Left renal pelvis (tissue), 4 donors: ENCODE results near the gene ABCG4. TPM values are rescaled to one million over a fixed set of nuclear protein-coding genes. Genes with fewer than 3 reads are reported as not detected.
"Not testable (repeated sequence)": the region's sequence is repeated elsewhere in the genome, so short reads cannot be mapped to it uniquely, and the experiment has no call there.

Source experiments
- DNase-seq, 4 donors: peaks; one replicate each; pipeline ENCODE4 v3.0.0-alpha.2; 2013; ENCODE audit warnings: low read depth in 4 of 4, low spot score in 3 of 4
- polyA plus RNA-seq, 4 donors: library from polyadenylated mRNA; unstranded; fragments of 120-200 nt; gene quantifications; one replicate each; pipeline ENCODE4 v1.2.1, GENCODE V29; 2013; ENCODE audit not compliant: insufficient read length in 4 of 4

Gene ABCG4
- polyA plus RNA-seq = 1 to 10 TPM in 2 of 4 donors, under 1 TPM in 2; 0.63 to 1.2 (median 0.88) TPM

DNA sequence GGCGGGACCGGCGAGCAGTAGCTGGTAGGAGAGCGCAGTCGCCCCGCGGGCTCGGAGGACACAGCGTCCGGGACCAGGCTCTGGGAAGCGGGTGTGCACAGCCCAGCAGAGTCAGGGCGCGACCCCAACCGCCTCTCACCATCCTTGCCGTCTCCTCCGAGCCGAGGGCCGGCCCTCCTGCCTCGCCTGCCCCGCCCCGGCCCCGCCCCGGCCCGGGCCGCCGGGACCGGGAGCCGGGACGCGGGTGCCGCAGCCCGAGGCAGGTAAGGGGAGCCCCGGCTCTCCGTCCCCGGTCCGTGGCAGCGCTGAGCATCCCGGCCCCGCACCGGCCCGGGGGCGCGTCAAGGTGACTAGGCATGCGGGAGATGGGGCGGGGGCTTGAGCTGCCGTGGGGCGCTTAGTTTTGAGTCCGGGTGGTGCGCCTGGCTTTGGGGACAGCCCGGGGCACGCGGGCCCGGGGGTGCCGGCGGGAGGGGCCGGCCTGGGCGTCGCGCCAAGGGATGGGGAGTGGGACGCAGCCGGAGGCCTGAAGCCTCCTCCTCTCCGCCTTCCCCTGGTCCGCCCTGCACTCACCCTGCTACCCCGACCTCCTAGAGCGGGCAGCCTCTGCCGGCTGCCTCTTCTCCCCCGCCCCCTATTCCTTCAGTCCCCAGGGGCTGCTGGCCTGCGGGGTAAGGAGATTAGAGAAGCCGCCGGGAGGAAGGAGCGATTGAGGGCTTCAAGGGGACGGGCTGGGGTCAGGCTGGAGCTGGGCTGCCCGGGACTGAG is at the start of gene ABCG4:
ABCG4 (plus strand) TSS at position 35 of the 768 bp plus-strand sequence. CDS start 914 bp downstream, outside the sequence.
- DNase-seq = no peak

DNA sequence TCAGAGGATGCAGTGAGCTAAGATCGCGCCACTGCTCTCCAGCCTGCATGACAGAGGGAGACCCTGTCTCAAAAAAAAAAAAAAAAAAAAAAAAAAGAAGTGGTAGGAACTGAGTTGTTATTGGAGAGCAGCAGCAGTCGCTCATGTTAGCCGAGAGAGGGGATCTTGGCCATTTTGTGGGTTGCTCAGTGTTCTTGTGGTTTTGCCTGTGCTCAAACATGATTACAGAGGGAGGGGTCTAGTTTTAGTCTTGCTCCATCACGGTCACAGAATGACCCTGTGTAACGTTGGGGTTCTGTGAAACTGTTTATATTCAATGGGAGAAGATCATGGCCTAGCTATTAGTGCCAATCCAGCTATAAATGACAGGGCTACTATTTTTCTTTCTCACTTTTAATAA is 49.1 kb upstream of the ABCG4 start:
- no peak for DNase-seq

DNA sequence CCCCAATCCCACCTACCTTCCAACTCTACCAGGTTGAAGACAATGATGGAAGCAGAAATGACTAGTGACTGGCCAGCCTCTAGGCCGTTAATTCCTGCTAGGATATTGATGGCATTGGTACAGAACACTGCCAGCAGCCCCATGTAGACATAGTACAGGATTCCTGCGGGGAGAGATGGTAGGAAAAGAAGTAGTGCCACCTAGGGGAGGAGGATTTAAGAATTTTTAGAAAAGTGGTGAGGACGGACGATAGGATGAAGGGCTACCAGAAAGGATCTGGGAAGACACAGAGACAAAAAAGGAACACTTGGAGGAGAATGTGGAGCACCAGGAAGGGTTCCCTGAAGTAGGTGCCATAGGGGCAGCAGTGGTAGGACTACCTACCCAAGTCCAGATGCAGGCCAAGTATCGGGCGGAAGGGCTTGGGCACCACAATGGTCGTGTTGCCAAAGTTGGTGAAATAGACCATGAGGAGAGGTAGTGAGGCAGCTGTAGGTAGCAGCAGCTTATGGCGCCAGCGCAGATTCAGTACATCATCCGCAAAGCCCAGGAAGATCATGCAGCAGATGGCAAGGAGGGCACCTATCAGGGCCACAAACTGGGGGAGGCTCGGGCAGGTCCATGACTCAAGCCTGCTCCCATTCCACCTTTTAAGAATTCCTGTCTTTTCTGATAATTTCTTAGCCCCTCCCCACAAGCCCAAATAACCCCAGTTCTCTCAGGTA is 48.4 kb upstream of the ABCG4 start:
- DNase-seq = no peak

DNA sequence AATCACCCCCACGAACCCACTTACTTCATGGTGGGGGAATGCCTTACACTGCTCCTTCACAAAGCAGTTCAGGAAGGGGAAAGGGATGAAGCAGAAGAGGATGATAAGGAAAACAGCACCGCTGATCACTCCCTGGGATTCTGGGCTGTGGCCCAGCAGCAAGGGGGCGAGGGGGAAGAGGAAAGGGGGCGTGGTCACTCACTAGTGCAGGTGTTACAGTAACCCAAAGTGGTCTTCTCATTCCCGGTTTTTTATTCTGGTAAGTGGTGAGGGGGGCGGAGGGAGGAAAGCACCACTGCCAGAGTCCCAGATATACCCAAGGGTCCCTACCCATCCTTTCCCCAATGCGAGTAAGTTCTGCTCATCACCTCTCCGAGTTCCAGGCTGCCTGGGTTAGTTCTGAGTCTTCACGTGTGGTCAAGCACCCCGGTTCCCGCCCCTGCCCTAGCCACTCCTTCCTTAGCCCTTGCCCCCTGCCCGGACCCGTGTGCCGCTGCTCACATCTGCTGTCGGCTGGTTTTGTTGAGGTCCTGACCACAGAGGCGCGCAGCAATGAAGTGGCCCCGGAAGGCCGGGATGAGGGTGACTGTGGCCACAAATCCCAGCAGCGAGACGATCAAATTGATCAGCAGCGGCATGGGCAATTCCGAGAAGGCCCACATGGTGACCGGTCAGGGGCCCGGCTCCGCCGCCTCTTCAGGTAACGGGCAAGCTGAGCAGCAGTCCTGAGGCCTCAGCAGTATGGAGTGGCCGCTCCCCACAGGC is 47.7 kb upstream of the ABCG4 start:
- no peak for DNase-seq

DNA sequence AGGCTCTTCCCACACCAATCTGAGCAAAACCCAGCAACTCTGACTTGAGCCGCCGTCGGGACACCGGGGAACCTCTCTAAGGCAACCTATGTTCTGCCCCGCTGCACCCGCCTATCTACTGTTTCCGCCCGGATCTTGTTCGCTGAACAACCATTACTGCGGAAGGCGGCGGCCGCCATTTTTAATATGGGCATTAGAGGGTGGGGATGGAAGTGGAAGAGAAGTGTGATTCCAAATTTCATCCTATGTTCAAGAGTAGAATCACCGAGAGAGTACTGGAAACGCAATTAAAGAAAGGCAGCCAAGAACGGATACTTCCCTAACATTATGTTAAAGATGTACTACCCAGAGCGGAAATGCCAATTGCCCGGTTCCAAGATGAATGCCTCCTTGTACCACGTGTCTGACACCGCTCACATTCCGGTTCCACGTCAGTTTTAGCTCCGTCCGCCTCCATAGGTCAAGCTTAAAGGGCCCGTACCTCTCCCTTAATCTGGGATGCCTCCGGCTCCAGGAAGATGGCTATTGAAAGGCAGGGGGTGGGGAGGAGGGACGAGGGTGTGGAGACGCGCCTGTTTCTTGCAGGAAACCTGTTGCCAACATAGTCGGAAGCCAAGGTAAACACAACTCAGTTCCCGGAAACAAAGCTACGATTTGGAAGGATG is 47.0 kb upstream of the ABCG4 start, which contains the start of gene DPAGT1:
DPAGT1 (minus strand) TSS at position 95 of the 665 bp plus-strand sequence. CDS start 198 bp downstream, outside the sequence.
- DNase-seq = peak; percentile 88 to 93 (median 92)

DNA sequence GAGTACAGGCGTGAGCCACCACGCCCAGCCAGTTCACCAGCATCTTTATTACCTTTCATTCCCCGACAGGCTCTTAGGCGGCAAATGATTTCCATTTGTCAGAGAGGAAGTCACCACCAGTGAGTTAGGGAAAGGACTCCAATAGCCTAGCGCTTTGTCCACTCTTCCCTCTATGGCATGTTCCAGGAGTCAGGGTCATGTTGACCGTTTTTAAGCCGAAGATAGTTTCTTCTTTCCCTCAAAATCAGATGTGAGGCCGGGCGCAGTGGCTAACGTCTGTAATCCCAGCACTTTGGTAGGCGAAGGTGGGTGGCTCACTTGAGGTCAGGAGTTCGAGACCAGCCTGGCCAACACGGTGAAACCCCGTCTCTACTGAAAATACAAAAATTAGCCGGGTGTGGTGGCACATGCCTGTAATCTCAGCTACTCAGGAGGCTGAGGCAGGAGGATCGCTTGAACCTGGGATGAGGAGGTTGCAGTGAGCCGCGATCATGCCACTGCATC is 45.6 kb upstream of the ABCG4 start:
- DNase-seq = not testable (repeated sequence)

DNA sequence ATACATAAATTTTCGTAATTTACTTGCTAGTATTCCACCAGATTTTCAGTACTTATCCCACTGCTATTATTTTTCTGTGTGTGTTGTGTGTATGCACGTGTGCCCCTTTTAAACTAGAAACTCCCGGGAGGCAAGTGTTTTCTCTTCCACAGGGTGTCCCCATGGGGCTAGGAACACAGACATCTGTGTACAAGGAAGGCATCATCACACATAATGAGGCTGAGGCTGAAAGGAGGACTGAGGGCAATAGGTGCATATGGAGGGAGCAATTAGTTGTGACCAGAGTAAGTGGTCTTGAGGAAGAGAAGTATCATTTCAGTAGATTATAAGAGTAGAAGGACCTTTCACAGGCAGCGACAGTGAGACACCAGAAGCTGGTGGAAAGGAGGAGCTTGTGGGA is 45.1 kb upstream of the ABCG4 start:
- no peak for DNase-seq

DNA sequence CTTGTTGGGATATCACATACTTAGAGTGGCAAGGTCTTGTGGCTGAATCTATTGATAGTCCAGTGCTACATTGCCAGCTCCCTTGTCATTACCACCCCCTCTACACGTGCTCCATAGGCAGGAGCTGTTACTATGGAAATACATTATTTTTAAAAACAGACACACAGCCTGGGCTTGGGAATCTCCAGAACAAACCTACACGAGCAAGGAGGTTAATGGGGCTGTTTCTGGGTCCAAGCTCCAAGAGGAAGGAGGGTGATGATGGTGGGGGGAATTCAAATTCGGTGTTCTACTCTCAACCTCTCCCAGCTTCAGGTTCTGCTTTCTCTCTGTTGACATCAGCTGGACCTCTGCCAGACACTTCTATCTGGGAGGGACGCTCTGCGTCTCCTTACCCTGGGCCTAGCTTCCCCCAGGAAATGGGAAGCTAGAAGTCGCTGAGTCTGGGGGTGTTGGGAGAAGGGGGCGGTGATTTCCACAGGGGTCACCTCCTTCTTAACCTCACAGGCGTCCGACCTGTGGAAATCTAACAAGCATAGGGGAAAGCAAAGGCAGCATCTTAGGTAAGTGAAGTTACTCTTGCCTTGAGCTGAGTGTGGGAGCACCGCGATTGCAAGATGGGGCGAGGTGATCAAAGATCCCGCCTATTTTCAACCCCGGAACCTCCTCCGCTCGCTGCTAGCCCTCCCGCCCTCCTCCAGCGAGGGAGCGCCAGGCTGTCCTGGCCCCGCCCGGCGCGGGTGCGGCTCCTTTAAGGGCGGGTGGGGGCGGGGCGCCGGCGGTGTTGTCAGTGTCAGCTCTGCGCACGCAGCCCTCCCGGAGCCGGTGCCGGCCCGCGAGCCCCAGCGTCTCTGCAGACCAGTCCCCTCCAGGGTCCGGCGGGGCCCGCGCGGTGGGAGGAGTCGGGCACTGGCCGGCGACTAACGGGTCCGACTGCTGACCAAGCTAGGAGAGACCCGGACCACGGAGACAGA is 42.0 kb upstream of the ABCG4 start, which contains the start of gene C2CD2L:
C2CD2L (plus strand) TSS at position 781 of the 974 bp plus-strand sequence. CDS start 398 bp downstream, outside the sequence.
- peak in 2 of 4 donors; percentile 66 to 75 for DNase-seq

DNA sequence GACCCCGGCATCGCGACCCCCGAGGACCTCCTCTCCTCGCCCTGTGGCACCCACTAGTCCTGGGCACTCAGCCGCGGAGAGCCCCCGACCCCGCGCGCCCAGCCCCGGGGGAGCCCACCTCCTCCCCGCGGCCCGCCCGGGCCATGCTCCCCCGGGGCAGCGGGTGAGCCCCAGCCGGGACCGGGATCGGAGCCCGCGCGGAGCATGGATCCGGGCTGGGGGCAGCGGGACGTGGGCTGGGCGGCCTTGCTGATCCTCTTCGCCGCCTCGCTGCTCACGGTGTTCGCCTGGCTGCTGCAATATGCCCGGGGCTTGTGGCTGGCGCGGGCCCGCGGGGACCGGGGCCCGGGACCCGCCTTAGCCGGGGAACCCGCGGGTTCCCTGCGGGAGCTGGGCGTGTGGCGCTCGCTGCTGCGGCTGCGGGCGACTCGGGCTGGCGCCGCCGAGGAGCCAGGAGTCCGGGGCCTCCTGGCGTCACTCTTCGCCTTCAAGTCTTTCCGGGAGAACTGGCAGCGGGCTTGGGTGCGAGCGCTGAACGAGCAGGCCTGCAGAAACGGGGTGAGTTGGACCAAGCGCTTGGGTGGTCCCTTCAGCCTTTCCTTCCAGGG is 41.2 kb upstream of the ABCG4 start:
- no peak for DNase-seq

DNA sequence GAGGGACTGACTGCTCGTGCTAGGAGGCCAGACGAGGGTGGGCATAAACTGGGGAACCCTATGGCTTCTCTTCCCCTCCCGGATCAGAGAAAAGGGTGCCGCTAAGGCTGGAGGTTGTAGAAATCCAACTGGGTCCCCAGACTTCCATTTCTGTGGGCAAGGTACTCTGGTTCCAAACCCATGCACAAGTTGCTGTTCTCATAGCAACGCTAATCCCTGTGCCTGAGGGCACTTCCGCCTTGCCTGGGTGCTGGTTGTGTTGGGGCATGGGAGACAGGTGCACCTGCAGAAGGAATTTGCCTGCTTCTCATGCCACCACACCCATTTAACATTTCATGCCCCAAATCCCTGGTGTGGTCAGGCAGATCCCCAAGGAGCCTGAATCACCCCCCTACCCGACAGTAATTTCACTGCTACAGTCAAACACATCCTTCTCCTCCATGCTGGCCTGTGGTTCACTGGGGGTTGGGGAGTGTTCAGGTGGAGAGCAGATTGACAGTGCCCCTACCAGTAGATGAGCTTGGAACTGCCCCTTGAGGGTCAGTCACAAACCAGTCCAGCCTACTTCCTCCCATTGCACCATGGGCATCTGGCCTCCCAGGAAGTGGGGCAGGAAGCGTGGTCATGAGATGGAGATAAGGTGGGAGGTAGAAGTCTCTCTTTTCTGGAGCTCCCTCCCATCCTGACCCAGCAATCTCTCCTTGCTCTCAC is 40.6 kb upstream of the ABCG4 start:
- no peak for DNase-seq

DNA sequence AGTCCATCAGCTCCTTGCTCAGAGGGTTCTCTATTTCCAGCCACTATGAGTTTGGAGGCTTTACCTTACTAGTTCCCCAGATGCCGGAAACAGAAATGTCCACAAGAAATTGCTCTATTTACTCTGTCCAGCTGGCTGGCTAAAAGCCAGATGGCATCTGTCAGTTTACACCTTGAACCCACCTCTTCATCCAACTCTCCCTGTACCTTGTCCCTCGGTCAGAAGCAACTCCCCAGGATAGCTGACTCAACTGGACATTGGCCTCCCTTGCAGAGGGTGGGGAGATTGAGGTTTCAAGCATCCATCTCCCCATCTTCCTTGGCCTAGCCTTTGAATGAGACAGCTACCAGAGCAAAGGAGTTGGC is 40.0 kb upstream of the ABCG4 start:
- DNase-seq = no peak

DNA sequence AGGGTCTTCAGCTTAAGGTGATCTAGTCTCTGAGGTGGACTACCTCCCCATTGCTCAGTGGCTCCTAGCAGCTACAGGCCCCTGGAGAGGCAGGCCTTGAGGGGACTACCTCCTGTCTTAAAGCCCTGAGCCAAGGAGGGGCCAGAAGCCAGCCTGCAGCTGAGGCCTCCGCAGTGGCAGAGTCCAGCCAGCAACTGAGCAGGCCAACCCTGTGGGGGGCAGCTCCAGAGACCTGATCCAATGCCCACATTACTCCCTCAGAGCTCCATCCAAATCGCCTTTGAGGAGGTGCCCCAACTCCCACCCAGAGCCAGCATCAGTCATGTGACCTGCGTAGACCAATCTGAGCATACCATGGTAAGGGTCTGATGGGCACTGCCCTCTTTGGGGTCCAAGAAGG is 39.0 kb upstream of the ABCG4 start:
- DNase-seq = no peak

DNA sequence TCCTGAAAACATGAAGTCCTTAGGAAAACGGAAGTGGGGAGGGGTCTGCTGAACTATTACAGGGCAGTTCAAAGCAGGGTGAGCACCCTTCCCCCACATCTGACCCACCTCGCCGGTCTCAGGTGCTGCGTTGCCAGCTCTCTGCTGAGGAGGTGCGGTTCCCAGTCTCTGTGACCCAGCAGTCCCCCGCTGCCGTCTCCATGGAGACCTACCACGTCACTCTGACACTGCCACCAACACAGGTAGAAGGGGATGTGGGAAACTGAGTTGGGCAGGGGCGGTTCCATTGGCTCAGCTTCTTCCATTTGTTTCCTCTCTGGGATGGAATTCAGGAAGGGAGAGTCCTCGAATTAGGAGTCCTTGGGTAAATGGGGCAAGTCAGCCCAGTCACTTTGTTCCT is 38.4 kb upstream of the ABCG4 start:
- DNase-seq = no peak

DNA sequence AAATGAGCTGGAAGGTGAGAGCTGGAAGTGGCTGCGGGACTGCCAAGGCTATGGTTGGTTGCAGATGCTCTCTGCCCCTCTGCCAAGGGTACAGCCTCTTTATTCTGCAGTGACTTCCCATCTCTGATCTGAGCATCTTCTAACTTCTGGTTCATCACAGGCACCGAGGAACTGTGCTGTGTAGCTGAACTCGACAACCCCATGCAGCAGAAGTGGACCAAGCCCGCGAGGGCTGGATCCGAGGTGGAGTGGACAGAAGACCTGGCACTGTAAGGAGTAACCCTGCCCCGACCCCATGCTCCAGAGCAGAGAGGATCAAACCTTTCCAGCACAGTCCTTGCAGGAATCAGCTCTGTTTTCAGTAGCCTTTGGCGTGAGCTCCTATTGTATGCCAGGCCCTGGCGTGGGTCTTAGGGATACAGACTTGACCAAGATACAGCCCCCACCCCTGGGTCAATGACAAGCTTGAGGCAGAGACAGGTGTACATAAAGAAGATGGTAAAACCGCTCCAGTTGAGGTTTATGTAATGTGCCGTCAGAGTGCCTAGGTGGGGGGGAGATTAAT is 37.4 kb upstream of the ABCG4 start:
- DNase-seq = no peak

DNA sequence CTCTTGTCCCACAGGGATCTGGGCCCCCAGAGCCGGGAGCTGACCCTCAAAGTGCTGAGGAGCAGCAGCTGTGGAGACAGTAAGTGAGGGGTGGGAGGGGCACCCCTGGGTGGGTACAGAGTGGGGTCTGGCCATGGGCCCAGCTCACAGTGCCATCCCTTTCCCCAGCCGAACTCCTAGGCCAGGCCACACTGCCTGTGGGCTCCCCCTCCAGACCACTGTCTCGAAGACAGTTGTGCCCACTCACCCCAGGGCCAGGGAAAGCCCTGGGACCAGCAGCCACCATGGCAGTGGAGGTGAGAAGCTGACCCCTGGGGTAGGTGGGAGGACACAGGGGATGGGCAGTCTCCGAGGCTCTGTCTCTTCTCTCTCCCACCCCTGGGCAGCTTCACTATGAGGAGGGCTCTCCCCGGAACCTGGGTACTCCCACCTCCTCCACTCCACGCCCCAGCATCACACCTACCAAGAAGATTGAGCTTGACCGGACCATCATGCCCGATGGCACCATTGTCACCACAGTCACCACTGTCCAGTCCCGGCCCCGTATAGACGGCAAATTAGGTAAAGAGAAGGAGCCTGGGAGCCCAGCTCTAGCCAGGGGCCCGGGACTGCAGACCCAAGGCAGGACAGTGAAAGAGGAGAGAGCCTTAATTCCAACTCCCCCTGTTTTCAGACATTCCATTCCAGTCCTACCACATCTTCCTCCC is 36.4 kb upstream of the ABCG4 start:
- no peak for DNase-seq

DNA sequence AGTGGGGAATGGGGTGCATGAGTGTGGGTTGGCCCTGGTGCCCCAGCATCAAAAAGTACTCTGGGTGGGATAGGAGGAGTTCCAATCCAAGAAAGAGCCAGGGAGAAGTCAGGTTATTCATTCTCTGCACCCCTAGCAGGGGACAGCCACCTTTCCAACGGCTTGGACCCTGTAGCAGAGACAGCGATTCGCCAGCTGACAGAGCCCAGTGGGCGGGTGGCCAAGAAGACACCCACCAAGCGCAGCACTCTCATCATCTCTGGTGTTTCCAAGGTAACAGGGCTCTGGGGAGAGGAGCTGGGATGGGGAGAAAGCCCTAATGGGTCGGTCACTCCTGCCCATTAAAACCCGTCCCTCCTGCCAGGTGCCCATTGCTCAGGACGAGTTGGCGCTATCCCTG is 35.1 kb upstream of the ABCG4 start:
- DNase-seq = no peak

DNA sequence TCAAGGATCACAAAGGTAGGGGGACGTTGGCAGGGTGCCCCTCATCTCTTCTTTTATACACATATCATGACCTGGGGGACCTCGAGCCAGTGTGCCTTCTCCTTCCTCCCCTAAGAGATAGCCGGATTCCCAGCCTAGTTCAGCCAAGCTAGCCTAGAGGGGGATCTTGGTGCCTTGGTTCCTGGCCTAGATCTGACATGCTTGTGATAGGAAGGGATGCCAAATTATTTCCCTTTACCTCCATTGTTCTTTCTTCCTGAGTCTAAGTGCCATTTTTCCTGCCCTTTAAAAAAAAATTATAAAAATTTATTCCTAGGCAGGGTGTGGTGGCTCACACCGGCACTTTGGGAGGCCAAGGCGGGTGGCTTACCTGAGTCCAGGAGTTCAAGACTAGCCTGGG is 34.5 kb upstream of the ABCG4 start:
- DNase-seq = no peak
